ENCODE data around the gene SORCS3. TPM values are rescaled to one million over a fixed set of nuclear protein-coding genes. Genes with fewer than 3 reads are reported as not detected.

The SORCS3 gene
- total RNA-seq, 1 donor from 2014 or later, result not detected

DNA sequence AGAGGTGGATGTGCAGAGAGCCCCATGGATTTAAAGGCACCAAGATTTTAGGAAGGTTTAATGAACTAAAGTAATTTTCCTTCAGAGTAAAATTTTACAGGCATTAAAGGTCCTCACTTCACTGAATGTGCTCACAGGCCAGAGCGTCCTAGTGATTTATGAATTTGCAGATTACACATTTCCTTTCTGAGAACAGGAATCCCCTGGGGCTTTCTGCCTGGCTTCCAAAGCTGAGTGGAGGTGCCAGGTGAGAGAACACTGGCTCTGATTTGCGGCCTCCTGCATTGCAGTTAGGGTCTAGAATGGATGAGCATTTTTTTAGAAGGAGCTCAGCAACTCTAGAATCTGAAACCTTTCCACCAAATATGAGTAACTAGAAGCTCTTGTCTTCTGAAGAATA lies 194.3 kb downstream of the SORCS3 start:
- no peak for DNase-seq (ENCODE audit: low read depth in 2 of 2)

DNA sequence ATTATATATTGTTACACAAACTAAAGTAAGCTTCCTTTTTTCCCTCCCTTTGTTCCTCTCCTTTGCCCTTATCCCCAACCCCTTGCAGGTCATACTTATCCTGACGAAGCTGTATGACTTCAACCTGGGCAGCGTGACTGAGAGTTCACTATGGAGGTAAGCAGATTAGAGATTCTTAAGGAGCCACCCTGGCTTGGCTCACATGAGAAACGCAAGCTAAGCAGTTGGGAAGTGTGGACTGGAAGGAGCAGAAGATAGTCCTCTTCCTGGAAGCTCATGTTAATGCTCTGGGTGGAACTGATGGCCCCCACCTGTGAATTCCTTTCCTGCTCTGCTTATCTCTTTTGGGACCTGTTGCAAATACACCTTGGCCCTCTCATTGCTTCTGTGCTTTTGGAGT lies 201.6 kb downstream of the SORCS3 start:
- no peak for DNase-seq (ENCODE audit: low read depth in 2 of 2)

DNA sequence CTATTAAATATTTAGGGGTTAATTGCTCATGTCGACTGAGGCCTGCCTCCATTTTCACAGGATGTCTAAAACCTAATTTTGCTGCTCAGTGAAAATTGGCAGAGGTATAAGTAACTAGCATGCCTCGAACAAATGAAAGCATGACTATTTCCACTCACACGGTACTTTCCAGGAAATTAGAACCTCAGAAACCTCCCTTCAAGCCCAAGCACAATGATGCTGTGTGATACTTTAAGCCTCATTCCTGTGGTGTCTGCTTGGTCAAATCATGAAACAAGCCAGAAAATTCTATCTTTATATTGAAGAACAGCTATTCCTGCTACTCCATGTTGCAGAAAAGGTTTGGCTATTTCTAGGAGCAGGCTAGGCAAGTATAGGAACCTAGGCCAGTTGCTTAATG lies 203.0 kb downstream of the SORCS3 start:
- no peak for DNase-seq (ENCODE audit: low read depth in 2 of 2)

DNA sequence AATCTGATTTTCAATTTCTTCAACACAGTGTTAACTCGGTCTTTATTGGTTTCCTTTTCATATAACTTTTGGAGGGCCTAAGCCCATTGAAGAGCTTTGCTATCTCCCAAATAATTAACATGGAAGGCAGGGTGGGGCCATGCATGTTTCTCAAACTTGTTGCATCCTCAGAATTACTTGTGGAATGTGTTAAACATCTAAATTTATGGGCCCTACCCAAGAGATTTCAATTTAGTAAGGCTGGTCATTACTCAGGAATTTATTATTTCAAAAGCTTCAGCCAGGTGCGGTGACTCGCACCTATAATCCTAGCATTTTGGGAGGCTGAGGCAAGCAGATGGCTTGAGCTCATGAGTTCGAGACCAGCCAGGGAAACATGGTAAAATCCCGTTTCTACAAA lies 208.9 kb downstream of the SORCS3 start:
- no peak for DNase-seq (ENCODE audit: low read depth in 2 of 2)

DNA sequence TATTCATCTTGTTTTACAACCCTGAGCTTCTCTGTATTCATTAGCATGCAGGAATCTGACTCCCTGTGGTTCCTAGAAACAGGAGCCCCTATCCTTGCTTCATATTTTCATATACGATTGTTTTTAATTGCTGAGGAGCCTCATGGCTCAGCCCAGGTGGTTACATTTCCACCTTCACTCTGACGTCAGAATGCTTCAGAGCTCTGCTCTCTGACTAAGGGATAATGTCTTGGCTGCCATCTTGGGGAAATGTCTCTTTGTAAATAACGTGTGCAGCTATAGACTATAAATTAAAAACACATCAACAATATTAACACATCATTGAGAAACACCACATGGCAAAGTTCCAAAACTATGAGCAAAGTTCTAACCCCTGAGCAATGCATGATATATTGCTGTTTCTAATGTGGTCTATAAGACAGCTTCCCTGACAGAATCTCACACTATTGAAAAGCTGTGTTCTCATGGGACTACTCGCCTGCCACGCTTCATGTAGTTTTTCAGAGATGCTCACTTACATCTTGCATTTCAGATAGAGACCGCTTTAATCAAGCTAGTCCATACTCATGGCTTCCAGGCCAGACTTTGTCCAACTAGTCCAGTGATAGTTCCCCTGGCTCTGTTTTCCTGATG lies 227.0 kb downstream of the SORCS3 start:
- no peak for DNase-seq (ENCODE audit: low read depth in 2 of 2)

DNA sequence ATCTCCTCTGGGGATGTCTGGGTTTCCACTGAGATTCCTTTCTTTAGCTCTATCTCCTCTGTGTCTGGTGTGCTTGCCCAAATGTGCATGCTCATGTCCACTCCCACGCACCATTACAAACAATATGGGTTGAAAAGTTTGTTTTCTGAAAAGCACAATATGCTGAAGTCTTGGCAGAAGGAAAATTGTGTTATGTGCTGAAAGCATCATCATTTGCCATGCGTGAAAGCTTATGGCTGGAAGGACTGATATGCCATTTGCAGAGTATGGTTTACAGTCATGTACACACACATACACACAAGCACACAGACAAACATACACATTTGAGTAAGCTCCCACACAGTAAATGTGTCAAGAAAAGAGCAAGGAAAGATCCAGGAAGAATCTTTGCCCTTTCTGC lies 231.6 kb downstream of the SORCS3 start:
- DNase-seq (ENCODE audit: low read depth in 2 of 2), result no peak

DNA sequence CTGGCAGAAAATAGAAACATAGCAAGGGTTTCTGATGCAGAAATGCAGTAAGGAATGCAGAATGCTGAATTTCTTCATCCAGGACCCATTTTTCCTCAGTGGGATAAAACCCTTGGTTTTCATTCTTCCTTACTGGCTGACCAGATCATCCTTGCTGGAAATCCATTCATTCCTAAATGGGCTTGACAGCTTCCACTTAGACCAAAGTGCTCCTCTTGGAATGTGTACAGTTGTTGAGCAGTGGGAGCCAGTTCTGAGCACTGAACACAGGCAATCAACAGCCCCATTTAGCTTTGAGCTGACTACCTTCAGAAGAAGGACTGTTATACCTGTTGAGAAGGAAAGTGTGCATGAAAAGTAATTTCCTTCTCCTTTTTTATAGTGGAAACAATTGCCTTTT lies 232.1 kb downstream of the SORCS3 start:
- DNase-seq (ENCODE audit: low read depth in 2 of 2), result no peak

DNA sequence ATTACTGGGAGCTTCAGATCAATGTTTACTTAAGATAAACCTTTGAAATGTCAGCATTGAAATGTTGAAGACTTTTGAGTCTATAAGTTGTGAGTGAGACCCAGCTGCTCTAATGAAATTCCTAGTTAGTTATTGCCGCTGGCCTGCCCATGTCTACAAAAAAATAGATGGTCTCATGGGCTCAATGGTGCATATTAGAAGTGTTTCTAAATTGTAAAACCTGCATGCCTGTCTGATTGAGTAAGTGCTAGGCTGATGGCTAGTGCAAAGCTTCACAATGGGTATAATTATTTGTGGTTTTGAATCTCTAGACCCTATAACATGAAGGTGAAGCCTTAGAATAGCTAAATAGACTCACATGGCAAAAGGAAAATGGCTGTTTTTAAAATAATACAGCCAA lies 234.5 kb downstream of the SORCS3 start:
- DNase-seq (ENCODE audit: low read depth in 2 of 2), result no peak

DNA sequence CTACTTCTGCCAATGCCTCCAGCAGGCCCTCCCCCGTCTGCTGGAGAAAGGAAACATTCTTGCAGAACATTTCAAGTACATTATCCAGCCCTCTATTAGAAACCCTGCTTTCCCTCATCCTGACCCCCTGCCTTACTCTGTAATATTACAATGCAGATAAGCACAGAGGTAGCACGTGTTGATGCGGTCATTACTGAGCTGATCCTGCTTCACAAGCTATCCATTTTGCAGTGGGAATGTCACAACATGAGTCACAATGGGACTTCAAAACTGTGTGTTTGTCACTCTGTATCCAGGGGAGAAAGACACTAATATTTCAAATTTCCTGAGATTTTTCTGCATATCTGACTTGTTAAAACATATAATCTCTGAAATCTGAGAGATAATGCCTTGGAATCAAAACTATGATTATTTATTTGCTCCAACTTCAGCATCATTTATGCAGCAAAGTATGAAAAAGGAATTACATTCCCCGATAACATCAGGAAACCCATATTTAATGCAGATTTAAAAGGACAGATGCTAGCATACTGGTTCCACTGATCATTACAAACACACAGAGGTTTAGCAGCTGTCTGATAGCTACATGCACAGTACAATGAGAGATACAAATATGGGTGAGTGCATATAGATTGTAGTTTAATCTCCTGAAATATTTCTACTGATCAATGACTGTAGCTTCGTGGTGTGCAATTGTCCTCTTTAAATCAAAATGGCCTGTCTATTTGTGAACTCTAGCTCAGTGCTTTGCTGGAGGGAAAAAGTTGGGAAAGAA lies 239.7 kb downstream of the SORCS3 start:
- no peak for DNase-seq (ENCODE audit: low read depth in 2 of 2)

DNA sequence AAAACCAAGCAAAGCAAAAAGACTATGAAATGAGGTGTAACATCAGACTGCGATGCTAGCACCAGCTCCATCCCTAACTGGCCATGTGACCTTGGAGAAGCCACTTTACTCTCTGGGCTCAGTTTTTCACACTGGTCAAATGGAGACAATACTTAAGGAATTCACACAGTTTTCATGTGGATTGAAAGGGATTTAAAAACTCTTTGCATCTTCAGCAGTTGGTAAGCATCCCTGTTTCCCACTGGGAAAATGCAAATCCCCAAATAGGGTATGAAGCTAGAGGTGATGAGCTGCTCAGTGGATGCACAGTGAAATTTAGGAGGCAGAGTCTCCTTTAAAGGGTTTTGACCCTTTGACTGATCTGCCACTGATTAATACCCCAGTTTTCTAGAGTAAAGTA lies 240.7 kb downstream of the SORCS3 start:
- no peak for DNase-seq (ENCODE audit: low read depth in 2 of 2)

DNA sequence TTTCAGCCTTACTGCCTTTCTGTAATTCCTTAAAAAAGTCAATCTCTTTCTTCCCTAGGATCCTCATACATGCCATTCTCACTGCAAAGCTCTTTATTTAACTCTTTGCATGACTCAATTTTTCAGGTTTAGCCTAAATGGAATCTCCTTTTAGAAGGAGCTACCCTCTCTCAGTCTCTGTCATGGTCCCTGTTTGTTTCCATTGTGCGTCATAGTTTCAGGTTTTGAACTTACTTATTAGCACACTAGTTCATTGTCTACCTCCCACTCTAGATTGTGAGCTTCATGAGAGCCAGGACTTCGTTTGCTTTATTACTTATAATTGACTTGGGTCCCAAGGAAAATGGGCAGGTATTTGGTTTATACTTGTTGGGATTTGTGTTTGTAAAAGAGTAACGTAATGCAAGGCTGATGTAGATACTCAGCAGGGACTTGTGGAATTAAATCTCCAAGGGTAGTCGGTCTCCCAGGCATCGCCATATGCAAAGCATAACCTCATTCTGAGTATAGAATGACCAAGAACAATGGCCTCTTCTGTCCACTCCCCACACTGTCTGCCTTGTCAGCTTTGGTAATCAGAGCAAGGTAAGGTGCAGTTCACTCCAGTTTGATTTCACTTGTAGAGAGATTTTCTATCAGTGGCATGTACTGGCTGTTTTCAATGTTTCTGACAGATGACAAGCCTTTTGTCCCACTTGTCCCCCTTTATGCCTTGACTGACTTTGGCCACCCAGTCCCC lies 252.0 kb downstream of the SORCS3 start:
- DNase-seq (ENCODE audit: low read depth in 2 of 2), result no peak

DNA sequence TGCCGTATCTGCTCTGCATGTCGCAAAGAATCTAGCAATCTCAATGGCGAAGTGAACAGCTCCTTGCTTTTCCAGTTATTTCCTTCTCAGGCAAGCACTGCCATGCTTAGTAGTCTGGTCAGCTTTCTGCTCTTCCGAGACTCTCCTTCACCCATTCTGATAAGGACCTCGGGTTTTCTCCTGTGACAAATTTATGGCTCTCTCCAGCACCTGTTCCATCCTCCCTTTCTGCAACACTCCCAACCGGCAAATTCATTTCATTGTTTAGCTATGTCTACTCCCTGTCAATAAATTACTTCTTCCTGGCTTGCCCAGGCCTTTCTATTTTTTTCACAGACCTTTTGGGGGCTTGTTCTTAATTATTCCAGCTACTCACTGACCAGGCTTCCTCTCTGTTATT lies 252.6 kb downstream of the SORCS3 start:
- no peak for DNase-seq (ENCODE audit: low read depth in 2 of 2)

DNA sequence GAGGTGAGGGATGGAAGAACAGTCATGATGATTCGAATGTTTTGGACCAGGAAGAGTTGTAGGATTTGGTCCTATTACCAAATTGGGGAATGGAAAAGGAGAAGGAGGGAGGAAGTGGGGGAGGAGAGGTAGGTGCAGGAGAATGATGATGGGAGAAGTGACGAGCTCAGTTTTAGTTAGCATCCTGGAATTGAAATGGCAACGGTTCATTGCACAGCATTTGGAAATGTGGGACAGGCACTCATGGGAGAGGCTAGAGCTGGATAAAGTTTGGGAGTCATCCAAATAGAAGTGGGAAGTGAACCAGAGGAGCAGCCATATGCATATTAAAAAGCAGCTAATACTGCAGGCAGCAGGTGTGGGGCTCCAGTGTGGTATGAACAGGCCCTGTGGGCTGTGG lies 253.6 kb downstream of the SORCS3 start:
- no peak for DNase-seq (ENCODE audit: low read depth in 2 of 2)

DNA sequence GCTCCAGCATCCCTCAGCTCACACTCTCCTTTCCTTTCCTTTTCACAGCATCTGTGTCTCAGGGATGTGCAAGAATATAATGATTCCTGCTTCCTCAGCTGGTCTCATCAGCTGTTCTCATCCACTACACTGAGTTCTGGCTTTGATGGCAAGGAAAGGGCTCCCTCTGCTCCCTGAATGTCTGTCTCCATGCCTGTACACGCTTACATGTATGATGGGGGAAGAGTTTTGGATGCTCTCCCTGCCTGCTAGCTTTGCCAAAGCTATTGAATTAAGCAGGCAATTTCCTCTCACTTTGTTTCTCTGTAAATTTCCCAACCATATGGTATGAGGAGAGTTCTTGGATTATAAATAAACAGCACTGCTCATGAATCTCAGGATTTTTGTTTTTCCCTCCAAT lies 254.5 kb downstream of the SORCS3 start:
- no peak for DNase-seq (ENCODE audit: low read depth in 2 of 2)

DNA sequence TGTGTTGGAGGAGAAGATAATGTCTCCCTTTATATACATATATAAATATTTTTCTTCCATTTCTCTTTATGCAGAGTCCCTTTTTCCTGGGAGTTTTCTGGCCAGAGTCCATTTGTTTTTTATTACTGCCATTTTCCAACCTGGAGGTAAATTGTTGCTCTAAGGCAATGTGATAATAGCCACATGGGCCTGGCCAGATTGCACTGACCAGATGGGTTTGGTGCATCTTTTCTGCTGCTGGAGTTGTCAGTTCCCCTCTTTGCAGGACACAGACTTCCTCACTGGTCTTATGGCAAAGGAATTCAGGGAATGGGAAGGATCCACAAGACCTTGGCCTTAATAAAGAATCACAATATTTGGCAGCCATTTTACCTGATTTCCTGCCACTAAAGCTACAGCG lies 254.9 kb downstream of the SORCS3 start:
- no peak for DNase-seq (ENCODE audit: low read depth in 2 of 2)

DNA sequence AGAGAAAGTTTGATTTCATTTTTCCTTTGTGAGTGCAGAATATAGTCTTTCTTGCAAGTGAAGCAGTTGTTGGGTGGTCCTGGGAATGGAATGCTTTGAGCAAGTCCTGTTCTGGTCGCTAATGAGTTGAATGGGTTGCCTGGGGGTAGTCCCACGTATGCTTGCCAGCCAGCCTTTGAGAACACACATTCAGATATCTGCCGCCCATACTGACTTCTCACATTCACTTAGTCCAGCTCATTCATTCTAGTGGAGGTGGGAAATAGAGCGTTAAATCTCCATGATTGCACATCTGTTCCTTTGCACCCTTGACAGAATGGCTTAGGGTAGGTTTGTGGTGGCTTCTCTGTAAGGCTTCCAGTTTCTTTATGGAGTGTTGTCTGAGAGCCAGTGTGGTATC lies 256.6 kb downstream of the SORCS3 start:
- no peak for DNase-seq (ENCODE audit: low read depth in 2 of 2)

DNA sequence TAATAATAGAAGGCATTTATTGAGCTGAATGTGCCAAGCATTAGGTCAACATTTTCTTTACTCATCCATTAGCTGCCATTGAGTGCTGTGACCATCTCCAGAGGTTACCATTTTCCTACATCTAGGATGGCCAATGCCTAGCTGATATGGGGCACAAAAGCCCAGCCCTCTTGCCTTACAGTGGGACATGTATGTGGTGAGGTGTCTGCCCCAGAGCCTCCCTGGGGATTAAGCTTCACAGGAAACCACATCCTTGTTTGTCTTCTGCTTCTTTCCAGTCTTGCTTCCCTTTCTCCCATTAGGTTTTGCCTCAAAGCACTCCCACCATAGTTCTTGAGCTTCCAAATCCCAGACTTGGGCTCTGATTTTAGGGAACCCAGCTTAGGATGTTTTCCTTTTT lies 258.7 kb downstream of the SORCS3 start:
- DNase-seq (ENCODE audit: low read depth in 2 of 2), result no peak

DNA sequence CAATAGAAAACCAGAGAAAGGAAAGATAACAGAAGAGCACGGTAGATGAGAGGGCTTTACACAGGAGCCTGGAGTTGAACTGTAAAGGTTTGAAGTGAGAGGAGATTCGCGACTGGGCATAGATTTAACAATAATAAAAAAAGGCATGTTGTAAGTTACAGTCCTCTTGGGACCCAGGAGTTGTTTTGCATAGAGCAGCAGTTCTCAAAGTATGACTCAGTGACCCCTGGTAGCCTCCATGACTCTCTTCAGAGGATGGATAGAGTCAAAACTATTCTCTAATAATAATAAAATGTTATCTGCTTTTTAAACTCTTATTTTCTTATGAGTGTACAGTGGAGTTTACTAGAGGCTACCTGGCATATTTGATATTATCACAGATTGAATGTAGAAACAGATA lies 262.3 kb downstream of the SORCS3 start:
- DNase-seq (ENCODE audit: low read depth in 2 of 2), result no peak

DNA sequence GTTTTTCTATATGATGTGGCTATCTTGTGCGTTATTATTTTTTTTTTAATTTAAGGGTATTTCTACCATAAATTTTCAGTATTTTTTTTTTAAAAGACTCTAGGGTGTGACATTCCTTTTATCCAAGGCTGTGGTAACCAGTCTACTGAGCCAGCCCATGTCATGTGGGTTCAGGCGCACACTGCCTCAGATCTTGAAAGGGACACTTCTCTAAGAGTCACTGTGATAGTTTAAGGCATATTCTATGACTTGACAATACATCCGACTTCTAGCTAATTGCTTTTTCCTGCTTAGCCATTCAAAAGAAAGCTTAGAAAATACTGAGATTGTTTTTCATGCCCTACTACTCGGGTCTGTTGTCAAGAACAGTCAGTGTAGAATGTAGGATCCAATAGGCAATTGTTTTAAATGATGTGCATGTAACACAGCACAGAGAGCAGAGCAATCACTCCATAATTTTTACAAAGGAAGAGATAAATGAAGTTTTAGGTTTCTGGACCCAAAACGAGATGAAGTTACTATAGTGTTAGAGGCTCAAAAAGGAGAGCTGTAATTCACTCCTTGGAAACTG lies 263.7 kb downstream of the SORCS3 start:
- no peak for DNase-seq (ENCODE audit: low read depth in 2 of 2)

DNA sequence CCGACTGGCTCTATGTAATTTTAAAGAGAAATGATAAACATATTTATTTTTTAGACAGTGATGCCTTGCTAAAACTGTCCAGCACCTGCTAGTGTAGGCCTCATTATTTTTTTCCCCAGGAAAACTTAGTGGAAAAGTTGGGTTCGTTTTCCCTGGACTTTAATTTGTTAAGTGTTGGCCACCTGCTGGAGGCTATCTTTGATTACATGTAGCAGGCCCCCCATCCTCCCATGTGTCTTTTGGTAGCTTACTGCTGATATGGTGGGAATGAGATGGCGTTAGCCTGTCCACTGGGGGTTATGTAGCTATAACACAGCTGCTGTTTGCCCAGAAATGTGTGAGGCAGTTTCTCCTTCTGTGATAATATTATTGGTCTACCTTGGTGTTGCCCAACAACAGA lies 265.0 kb downstream of the SORCS3 start:
- no peak for DNase-seq (ENCODE audit: low read depth in 2 of 2)

DNA sequence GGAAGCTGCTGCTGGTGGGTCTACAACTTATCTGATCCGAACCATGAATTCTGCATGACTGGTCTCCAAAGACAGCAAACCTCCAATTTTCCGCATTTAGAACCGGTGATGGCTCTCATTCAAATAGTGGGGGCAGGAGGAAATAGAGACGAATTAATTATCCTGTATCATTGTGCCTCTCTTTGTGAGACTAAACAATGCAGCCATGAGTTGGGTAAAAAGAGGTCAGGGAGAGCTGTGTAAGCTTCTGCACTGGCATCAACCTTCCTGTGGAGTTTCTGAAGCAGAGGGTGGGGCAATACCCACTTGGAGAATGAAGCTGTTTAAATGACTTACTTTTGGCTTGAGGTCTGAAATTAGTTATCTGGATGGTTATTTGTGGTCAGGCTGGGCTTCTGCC lies 266.4 kb downstream of the SORCS3 start:
- DNase-seq (ENCODE audit: low read depth in 2 of 2), result no peak

DNA sequence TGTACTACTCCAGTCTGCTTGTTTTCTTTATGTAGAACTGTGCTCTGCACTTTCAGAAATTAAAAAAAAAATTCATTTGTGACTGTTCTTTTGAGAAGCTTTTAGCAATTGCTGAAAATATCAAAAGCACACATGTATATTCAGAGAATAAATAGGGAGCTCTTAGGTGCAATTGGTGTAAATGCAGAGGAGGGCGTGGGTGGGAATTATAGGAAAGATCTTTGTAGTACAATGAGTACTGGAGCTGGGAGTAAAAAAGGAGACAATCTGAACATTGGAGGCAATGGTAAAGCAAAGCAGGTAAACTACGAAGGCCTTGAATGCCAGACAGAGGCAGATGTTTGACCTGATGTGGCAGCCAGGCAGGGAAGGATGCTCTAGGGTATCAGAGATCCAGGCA lies 267.5 kb downstream of the SORCS3 start:
- DNase-seq (ENCODE audit: low read depth in 2 of 2), result no peak

DNA sequence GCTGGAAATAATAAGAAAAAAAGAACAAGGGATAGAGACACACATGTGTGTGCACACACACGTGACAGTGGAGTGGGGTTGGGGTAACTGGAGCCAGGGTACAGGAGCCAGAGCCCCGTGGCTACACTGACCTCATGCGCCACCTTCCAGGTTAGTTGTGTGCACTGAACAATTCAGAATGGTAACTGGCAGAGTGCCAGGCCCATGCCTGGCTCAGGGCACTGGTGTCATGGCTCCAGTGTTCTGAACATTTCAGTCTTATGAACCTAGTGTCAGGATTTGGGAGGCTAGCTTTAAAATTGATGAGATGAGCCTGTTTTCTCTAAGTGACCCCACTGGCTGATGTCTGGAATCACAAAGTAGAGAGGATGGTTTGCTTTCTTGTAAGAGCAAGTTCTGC lies 269.6 kb downstream of the SORCS3 start:
- no peak for DNase-seq (ENCODE audit: low read depth in 2 of 2)

Data from dermis microvascular lymphatic vessel endothelial cell (primary cell).